HCT116 (cell line): ENCODE results near the gene PSTPIP2. TPM values are rescaled to one million over a fixed set of nuclear protein-coding genes. Genes with fewer than 3 reads are reported as not detected.

ENCODE experiments used
- ATAC-seq: fragments of 200-7000 bp; cut with Tn5 transposase; 2 replicates; pipeline ENCODE4 v1.9.1; 2020; ENCODE audit warnings: mild to moderate bottlenecking, moderate library complexity
- BruUV-seq: library from RNA; stranded (reverse); fragments of 400-500 nt; replicated peaks from 2 replicates; lab custom pipeline; 2021; lab: Mats Ljungman, UMichigan
- CTCF ChIA-PET: fragments of 300-600 bp; sonication (Branson Sonifier 250); formaldehyde crosslinking; loops from one replicate; lab custom pipeline; 2021; ENCODE audit warnings: antibody characterized with exemption; lab: Charles Lee
- POLR2A ChIA-PET: fragments of 300-600, 350-600 bp; sonication (Branson Sonifier 250); formaldehyde crosslinking; loops from one replicate; lab custom pipeline; 2021; ENCODE audit warnings: antibody characterized with exemption; lab: Charles Lee
- RAD21 ChIA-PET, 2 experiments: fragments of 300-600 bp; sonication (Branson Sonifier 250); formaldehyde crosslinking; loops; one replicate each; lab custom pipeline; 2023; ENCODE audit warnings: low total read pairs in 2 of 2; ENCODE audit not compliant: uncharacterized antibody in 2 of 2, unreplicated experiment in 2 of 2, low non-redundant PET in 1 of 2; lab: Charles Lee
- DNase-seq: peaks from one replicate; pipeline ENCODE4 v3.0.0-alpha.2; 2010; ENCODE audit warnings: low read depth, low spot score
- H2AFZ ChIP-seq: fragments of 200-600 bp; shearing (Covaris generic), sonication (generic); 2 replicates; pipeline ENCODE4 v1.6.1; 2017; ENCODE audit warnings: low read depth, mixed run types, mixed read lengths, antibody characterized with exemption, low read length; ENCODE audit not compliant: poor library complexity, severe bottlenecking
- H3K27ac ChIP-seq: 2 replicates; pipeline ENCODE4 v1.5.1; 2012; ENCODE audit warnings: low read depth, low read length
- H3K27me3 ChIP-seq: fragments of 200-600 bp; sonication (generic); 2 replicates; pipeline ENCODE4 v1.6.1; 2016; ENCODE audit warnings: mixed run types, low read length, mixed read lengths; ENCODE audit not compliant: insufficient read depth
- H3K36me3 ChIP-seq, 2 experiments: fragments of 200-500 bp in 1 of 2; fragments of 200-600 bp in 1 of 2; sonication (Bioruptor generic) in 1 of 2; sonication (generic) in 1 of 2; 2 replicates each; pipeline versions ENCODE4 v1.5.1 to v1.6.1; 2014 to 2016; ENCODE audit warnings: low read length in 2 of 2, inconsistent platforms in 1 of 2, mixed read lengths in 1 of 2, mixed run types in 1 of 2; ENCODE audit not compliant: insufficient read depth in 2 of 2, control insufficient read depth in 1 of 2
- H3K4me1 ChIP-seq, 2 experiments: fragments of 200-600 bp in 1 of 2; sonication (generic) in 1 of 2; 2 replicates each; pipeline versions ENCODE4 v1.5.1 to v1.6.1; 2012 to 2017; ENCODE audit warnings: low read length in 2 of 2, inconsistent platforms in 1 of 2, mild to moderate bottlenecking in 1 of 2, mixed read lengths in 1 of 2, mixed run types in 1 of 2, moderate library complexity in 1 of 2; ENCODE audit not compliant: insufficient read depth in 2 of 2, control insufficient read depth in 1 of 2
- H3K4me2 ChIP-seq: fragments of 200-600 bp; sonication (generic); 2 replicates; pipeline ENCODE4 v1.6.1; 2017; ENCODE audit warnings: mixed run types, low read length, mixed read lengths
- H3K4me3 ChIP-seq, 2 experiments: fragments of 200-600 bp in 1 of 2; sonication (generic) in 1 of 2; replicated peaks in 1 of 2; 2 replicates each; pipeline ENCODE4 v1.5.1; 2011 to 2016; ENCODE audit warnings: low read length in 2 of 2, control low read depth in 1 of 2, low read depth in 1 of 2, mild to moderate bottlenecking in 1 of 2, mixed read lengths in 1 of 2, mixed run types in 1 of 2
- H3K79me2 ChIP-seq: fragments of 200-600 bp; sonication (generic); 2 replicates; pipeline ENCODE4 v1.6.1; 2017; ENCODE audit warnings: mild to moderate bottlenecking, mixed run types, low read length, moderate library complexity, mixed read lengths; ENCODE audit not compliant: insufficient read depth
- H3K9ac ChIP-seq: fragments of 200-600 bp; sonication (generic); 2 replicates; pipeline ENCODE4 v1.6.1; 2016; ENCODE audit warnings: low read length, mixed read lengths
- H3K9me2 ChIP-seq: fragments of 200-600 bp; sonication (generic), shearing (Covaris generic); 2 replicates; pipeline ENCODE4 v1.6.1; 2017; ENCODE audit warnings: mixed run types, mild to moderate bottlenecking, moderate library complexity; ENCODE audit not compliant: insufficient read depth
- H3K9me3 ChIP-seq, 2 experiments: fragments of 200-500 bp in 1 of 2; fragments of 200-600 bp in 1 of 2; sonication (Bioruptor generic) in 1 of 2; sonication (generic) in 1 of 2; 2 replicates each; pipeline ENCODE4 v1.6.1; 2014 to 2017; ENCODE audit warnings: low read length in 2 of 2, mixed read lengths in 2 of 2, inconsistent platforms in 1 of 2, low read depth in 1 of 2, mild to moderate bottlenecking in 1 of 2, mixed run types in 1 of 2, moderate library complexity in 1 of 2; ENCODE audit not compliant: control insufficient read depth in 1 of 2, insufficient read depth in 1 of 2
- H4K20me1 ChIP-seq: fragments of 200-600 bp; sonication (generic), shearing (Covaris generic); 2 replicates; pipeline ENCODE4 v1.6.1; 2017; ENCODE audit warnings: mixed run types, mild to moderate bottlenecking, moderate library complexity; ENCODE audit not compliant: insufficient read depth
- CBX3 ChIP-seq: IDR thresholded peaks from 2 replicates; pipeline ENCODE4 v1.6.1; 2012; ENCODE audit warnings: low read depth
- CEBPB ChIP-seq: IDR thresholded peaks from 2 replicates; pipeline ENCODE4 v1.6.1; 2012; ENCODE audit warnings: low read depth
- EGR1 ChIP-seq: IDR thresholded peaks from 2 replicates; pipeline ENCODE4 v1.6.1; 2012; ENCODE audit warnings: low read depth
- ELF1 ChIP-seq: IDR thresholded peaks from 2 replicates; pipeline ENCODE4 v1.6.1; 2012; ENCODE audit warnings: low read depth, borderline replicate concordance
- EZH2 ChIP-seq: fragments of 200-600 bp; sonication (generic); IDR thresholded peaks from 2 replicates; pipeline ENCODE4 v1.6.1; 2017; ENCODE audit warnings: antibody characterized with exemption, mixed run types
- EZH2phosphoT487 ChIP-seq: fragments of 200-600 bp; IDR thresholded peaks from 2 replicates; pipeline ENCODE4 v1.6.1; 2018; ENCODE audit warnings: antibody characterized with exemption, borderline replicate concordance
- JUND ChIP-seq: IDR thresholded peaks from 2 replicates; pipeline ENCODE4 v1.6.1; 2012
- POLR2A ChIP-seq: IDR thresholded peaks from 2 replicates; pipeline ENCODE4 v1.7.0; 2011; ENCODE audit warnings: borderline replicate concordance; ENCODE audit not compliant: insufficient read depth, insufficient read length; ENCODE audit errors: extremely low read depth
- POLR2AphosphoS5 ChIP-seq: IDR thresholded peaks from 2 replicates; pipeline ENCODE4 v1.6.1; 2011; ENCODE audit warnings: mild to moderate bottlenecking, low read depth, low read length, moderate library complexity
- RAD21 ChIP-seq: IDR thresholded peaks from 2 replicates; pipeline ENCODE4 v1.6.1; 2012; ENCODE audit warnings: low read depth, mild to moderate bottlenecking
- SIN3A ChIP-seq: IDR thresholded peaks from 2 replicates; pipeline ENCODE4 v1.6.1; 2012; ENCODE audit warnings: low read depth
- TCF7L2 ChIP-seq: IDR thresholded peaks from 2 replicates; pipeline ENCODE4 v1.7.0; 2011; ENCODE audit warnings: borderline replicate concordance, inconsistent platforms; ENCODE audit not compliant: insufficient read depth, insufficient read length; ENCODE audit errors: extremely low read depth
- YY1 ChIP-seq: IDR thresholded peaks from 2 replicates; pipeline ENCODE4 v1.6.1; 2011; ENCODE audit warnings: low read length, low read depth, moderate library complexity, mild to moderate bottlenecking; ENCODE audit not compliant: insufficient replicate concordance; ENCODE audit errors: extremely low read depth
- ZFX ChIP-seq: fragments of 450-650 bp; IDR thresholded peaks from 2 replicates; pipeline ENCODE4 v1.6.1; 2017
- ZNF274 ChIP-seq: fragments of 200-500 bp; sonication (Bioruptor generic); IDR thresholded peaks from 2 replicates; pipeline ENCODE4 v1.6.1; 2014; ENCODE audit warnings: mild to moderate bottlenecking, low read depth, low read length, inconsistent platforms
- intact Hi-C: fragments of 100-400 bp; cut with micrococcal nuclease; formaldehyde crosslinking; loops from 2 replicates; pipeline ENCODE4 v1.10.0; 2022
- total RNA-seq: library from RNA; stranded (reverse); gene quantifications from one replicate; pipeline ENCODE4 v1.2.1, GENCODE V29; 2021; ENCODE audit not compliant: unreplicated experiment
- TF ChIP-seq, protein P1 (sequence below): IDR thresholded peaks from 2 replicates; pipeline ENCODE4 v1.6.1; 2012
- TF ChIP-seq, protein P2 (sequence below): IDR thresholded peaks from 2 replicates; pipeline ENCODE4 v1.6.1; 2011; ENCODE audit warnings: mild to moderate bottlenecking, low read length, moderate library complexity; ENCODE audit not compliant: insufficient replicate concordance; ENCODE audit errors: extremely low read depth
- TF ChIP-seq, protein P3 (sequence below): IDR thresholded peaks from 2 replicates; pipeline ENCODE4 v1.6.1; 2012

Gene PSTPIP2
- total RNA-seq, 1 experiment from 2014 or later, result 20.0 TPM

- Histone ChIP-seq H3K9me2 (no peaks in the 10 kb centered on the region), H3K27me3 (no peaks in the 10 kb centered on the region)
- RAD21 ChIA-PET, result interaction anchor here in 1 of 2 experiments (0.6 kb wide), 1 partner anchor 105 kb away, joined by 10 read pairs; no protein-coding TSS in a partner anchor
Measured at GRCh38 chr18:46080156-46080555, 8.1 kb upstream of the PSTPIP2 start.

DNA sequence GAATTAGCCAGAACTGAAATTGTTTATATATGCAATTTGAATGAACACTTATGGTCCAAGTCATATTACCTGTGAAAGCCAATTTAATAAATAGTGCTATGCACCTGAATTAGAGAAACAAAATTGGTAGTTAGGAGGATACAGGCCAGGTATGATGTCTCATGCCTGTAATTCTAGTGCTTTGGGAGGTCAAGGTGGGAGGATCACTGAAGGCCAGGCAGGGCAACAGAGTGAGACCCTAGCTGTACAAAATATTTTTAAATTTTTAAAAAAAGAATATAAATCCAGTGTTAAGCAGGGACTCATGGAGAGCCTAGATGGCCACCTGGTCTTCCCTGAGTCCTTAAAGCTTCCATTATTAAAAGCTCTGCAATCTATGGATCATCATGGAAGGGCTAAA lies 7.3 kb upstream of the PSTPIP2 start:
- ChIA-PET CTCF (no interaction called here), RAD21 (interaction anchor here in 1 of 2 experiments (0.6 kb wide), 1 partner anchor 104 kb away, joined by 10 read pairs; no protein-coding TSS in a partner anchor), POLR2A (no interaction called here)
- Histone ChIP-seq H2AFZ (no peak overlapping the region), H3K4me3 (no peak overlapping the region), H3K4me1 (no peaks in the 10 kb centered on the region), H3K4me2 (no peak overlapping the region), H3K27me3 (no peaks in the 10 kb centered on the region), H3K79me2 (peaks cover 9% of the 10 kb centered on the region; the same call in 1 of the 2 replicates), H4K20me1 (0 out of 2 replicates have a peak, but pooled peaks cover 11% of the 10 kb centered on the region), H3K27ac (no peak overlapping the region), H3K36me3 (peaks cover 26 to 38% of the 10 kb centered on the region in 2 experiments), H3K9ac (no peak overlapping the region), H3K9me2 (no peaks in the 10 kb centered on the region), H3K9me3 (no peaks in the 10 kb centered on the region)
- no peak for TF ChIP-seq ZNF274
- TF ChIP-seq EGR1, result no peak
- no peak for TF ChIP-seq TCF7L2
- TF ChIP-seq YY1, result no peak
- TF ChIP-seq, protein P1, sequence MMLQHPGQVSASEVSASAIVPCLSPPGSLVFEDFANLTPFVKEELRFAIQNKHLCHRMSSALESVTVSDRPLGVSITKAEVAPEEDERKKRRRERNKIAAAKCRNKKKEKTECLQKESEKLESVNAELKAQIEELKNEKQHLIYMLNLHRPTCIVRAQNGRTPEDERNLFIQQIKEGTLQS, result no peak
- TF ChIP-seq, protein P2, sequence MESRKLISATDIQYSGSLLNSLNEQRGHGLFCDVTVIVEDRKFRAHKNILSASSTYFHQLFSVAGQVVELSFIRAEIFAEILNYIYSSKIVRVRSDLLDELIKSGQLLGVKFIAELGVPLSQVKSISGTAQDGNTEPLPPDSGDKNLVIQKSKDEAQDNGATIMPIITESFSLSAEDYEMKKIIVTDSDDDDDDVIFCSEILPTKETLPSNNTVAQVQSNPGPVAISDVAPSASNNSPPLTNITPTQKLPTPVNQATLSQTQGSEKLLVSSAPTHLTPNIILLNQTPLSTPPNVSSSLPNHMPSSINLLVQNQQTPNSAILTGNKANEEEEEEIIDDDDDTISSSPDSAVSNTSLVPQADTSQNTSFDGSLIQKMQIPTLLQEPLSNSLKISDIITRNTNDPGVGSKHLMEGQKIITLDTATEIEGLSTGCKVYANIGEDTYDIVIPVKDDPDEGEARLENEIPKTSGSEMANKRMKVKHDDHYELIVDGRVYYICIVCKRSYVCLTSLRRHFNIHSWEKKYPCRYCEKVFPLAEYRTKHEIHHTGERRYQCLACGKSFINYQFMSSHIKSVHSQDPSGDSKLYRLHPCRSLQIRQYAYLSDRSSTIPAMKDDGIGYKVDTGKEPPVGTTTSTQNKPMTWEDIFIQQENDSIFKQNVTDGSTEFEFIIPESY, result no peak
- no peak for TF ChIP-seq ELF1
- TF ChIP-seq POLR2A, result no peak
- TF ChIP-seq CEBPB, result no peak
- TF ChIP-seq CBX3, result no peak
- no peak for TF ChIP-seq EZH2phosphoT487
- no peak for TF ChIP-seq JUND
- TF ChIP-seq, protein P3, sequence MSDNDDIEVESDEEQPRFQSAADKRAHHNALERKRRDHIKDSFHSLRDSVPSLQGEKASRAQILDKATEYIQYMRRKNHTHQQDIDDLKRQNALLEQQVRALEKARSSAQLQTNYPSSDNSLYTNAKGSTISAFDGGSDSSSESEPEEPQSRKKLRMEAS, result no peak
- TF ChIP-seq EZH2, result no peak
- intact Hi-C loops, result no loop called here
- no TSS peak for BruUV-seq
- DNase-seq (no peak), ATAC-seq (no peak)

More at GRCh38 chr18:46080156-46080555, 8.1 kb upstream of the PSTPIP2 start:
- ATAC-seq, result no peak
- Histone ChIP-seq H4K20me1 (0 out of 2 replicates have a peak, but pooled peaks cover 11% of the 10 kb centered on the region), H3K4me1 (no peaks in the 10 kb centered on the region), H2AFZ (no peak overlapping the region), H3K79me2 (peaks cover 13% of the 10 kb centered on the region; the same call in 1 of the 2 replicates), H3K4me2 (no peak overlapping the region), H3K4me3 (no peak overlapping the region), H3K9me3 (no peaks in the 10 kb centered on the region), H3K27ac (no peak overlapping the region), H3K36me3 (peaks cover 35 to 47% of the 10 kb centered on the region in 2 experiments), H3K9ac (no peak overlapping the region)
- ChIA-PET POLR2A (no interaction called here), CTCF (no interaction called here)
- DNase-seq, result no peak
- no TSS peak for BruUV-seq
- TF ChIP-seq SIN3A (no peak), ELF1 (no peak), POLR2AphosphoS5 (no peak), RAD21 (no peak), ZFX (no peak), CEBPB (no peak)
- TF ChIP-seq, protein P3, result no peak
- TF ChIP-seq, all 23 proteins: peak for 0
- intact Hi-C loops, result no loop called here
